ENCODE results near the gene TTC28. TPM values are rescaled to one million over a fixed set of nuclear protein-coding genes. Genes with fewer than 3 reads are reported as not detected.

The TTC28 gene
- total RNA-seq, 2 donors from 2014 or later: 94.2 to 170 TPM

- Histone ChIP-seq H3K27me3 (replicated peaks; ENCODE audit: insufficient read depth) (no peaks in the 10 kb centered on the region), H3K4me1 (ENCODE audit: control insufficient read depth in 1 of 2, low read depth in 2 of 2) (peaks cover 0 to 1% of the 10 kb centered on the region in 2 donors), H3K9me3 (no peaks in the 10 kb centered on the region), H3K4me3 (no peak overlapping the region), H3K27ac (no peak overlapping the region), H3K36me3 (no peaks in the 10 kb centered on the region)
- TF ChIP-seq CTCF (IDR thresholded peaks at IDR 0.05): no peak
- no peak for ATAC-seq (ENCODE audit: insufficient number of reproducible peaks, low FRiP score, low read depth)
- no peak for DNase-seq (ENCODE audit: low spot score)
Measured at GRCh38 chr22:28250036-28250695, 429.5 kb downstream of the TTC28 start.

- Histone ChIP-seq H3K9me3 (no peaks in the 10 kb centered on the region), H3K4me3 (no peak overlapping the region), H3K36me3 (no peaks in the 10 kb centered on the region), H3K27me3 (replicated peaks; ENCODE audit: insufficient read depth) (no peaks in the 10 kb centered on the region), H3K27ac (no peak overlapping the region), H3K4me1 (ENCODE audit: control insufficient read depth in 1 of 2, low read depth in 2 of 2) (peaks cover 0 to 9% of the 10 kb centered on the region in 2 donors)
- no peak for TF ChIP-seq CTCF (IDR thresholded peaks at IDR 0.05)
- DNase-seq (ENCODE audit: low spot score) (no peak), ATAC-seq (ENCODE audit: insufficient number of reproducible peaks, low FRiP score, low read depth) (no peak)
Measured at GRCh38 chr22:28249402-28249801, 430.2 kb downstream of the TTC28 start.

GRCh38 chr22:28247667-28248363, 431.8 kb downstream of the TTC28 start:
- no peaks in the 10 kb centered on the region for H3K36me3 ChIP-seq
- peaks cover 0 to 9% of the 10 kb centered on the region in 2 donors for H3K4me1 ChIP-seq (ENCODE audit: control insufficient read depth in 1 of 2, low read depth in 2 of 2)
- no peaks in the 10 kb centered on the region for H3K9me3 ChIP-seq
- DNase-seq (ENCODE audit: low spot score) (no peak), ATAC-seq (ENCODE audit: insufficient number of reproducible peaks, low FRiP score, low read depth) (no peak)
- H3K27ac ChIP-seq: no peak overlapping the region
- H3K4me3 ChIP-seq: no peak overlapping the region
- TF ChIP-seq CTCF (IDR thresholded peaks at IDR 0.05): no peak
- H3K27me3 ChIP-seq (replicated peaks; ENCODE audit: insufficient read depth): no peaks in the 10 kb centered on the region

GRCh38 chr22:28247136-28247535, 432.5 kb downstream of the TTC28 start:
- Histone ChIP-seq H3K36me3 (no peaks in the 10 kb centered on the region), H3K27me3 (replicated peaks; ENCODE audit: insufficient read depth) (no peaks in the 10 kb centered on the region), H3K9me3 (no peaks in the 10 kb centered on the region), H3K4me1 (ENCODE audit: control insufficient read depth in 1 of 2, low read depth in 2 of 2) (peaks cover 0 to 9% of the 10 kb centered on the region in 2 donors), H3K4me3 (no peak overlapping the region), H3K27ac (no peak overlapping the region)
- no peak for TF ChIP-seq CTCF (IDR thresholded peaks at IDR 0.05)
- ATAC-seq (ENCODE audit: insufficient number of reproducible peaks, low FRiP score, low read depth): no peak
- DNase-seq (ENCODE audit: low spot score): no peak

- Histone ChIP-seq H3K36me3 (no peaks in the 10 kb centered on the region), H3K4me1 (ENCODE audit: control insufficient read depth in 1 of 2, low read depth in 2 of 2) (peaks cover 0 to 9% of the 10 kb centered on the region in 2 donors), H3K27me3 (replicated peaks; ENCODE audit: insufficient read depth) (no peaks in the 10 kb centered on the region), H3K9me3 (no peaks in the 10 kb centered on the region), H3K4me3 (no peak overlapping the region), H3K27ac (no peak overlapping the region)
- TF ChIP-seq CTCF (IDR thresholded peaks at IDR 0.05): no peak
- DNase-seq (ENCODE audit: low spot score) (no peak), ATAC-seq (ENCODE audit: insufficient number of reproducible peaks, low FRiP score, low read depth) (no peak)
Measured at GRCh38 chr22:28246397-28246796, 433.2 kb downstream of the TTC28 start.

Data from thoracic aorta (tissue), 2 donors.